ENCODE data around the gene PIK3C2B. TPM values are rescaled to one million over a fixed set of nuclear protein-coding genes. Genes with fewer than 3 reads are reported as not detected.

PIK3C2B gene
- total and polyA plus RNA-seq, 2 donors from 2014 or later, result 2.5 to 36.4 TPM

DNA sequence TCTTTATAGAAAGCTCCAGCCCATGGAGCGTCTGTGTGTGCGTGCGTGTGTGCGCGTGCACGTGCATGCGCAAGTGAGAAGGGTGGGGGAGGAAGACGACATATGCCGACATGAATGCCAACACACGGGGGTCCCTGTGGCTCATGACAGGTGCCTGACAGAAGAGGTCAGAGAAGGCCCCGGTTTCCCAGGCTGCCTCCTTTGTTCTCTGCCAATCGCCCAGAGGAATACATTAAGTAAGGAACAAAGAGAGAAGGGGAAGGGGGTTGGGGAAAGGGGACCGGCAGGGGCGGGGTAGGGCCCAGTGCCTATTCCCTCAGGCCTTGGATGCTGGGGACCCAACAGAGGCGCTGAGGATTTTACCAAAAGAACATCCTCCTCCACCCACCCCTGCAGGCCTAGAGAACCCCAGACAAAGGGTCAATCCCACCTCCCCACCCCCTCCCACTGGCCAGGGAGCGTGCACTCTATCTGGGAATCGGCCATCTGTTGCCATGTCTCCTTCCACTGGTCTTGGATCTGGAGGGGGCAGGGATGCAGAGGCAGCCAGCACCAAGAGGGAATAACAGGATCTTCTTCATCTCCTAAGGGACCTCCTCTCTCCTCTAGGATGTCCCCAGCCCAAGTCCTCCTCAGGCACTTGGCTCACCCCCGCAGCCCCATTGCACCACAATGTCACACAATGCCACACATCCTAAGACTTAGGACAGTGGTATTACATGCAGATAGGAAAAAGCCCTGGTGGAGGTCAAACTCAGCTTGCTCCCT lies 39.4 kb downstream of the PIK3C2B start:
- FAIRE-seq (no peak), DNase-seq (no peak)
- Histone ChIP-seq H3K9ac (ENCODE audit: low read length in 3 of 3) (no peak overlapping the region), H3K27me3 (ENCODE audit: control insufficient read depth, insufficient read depth, low read length) (no peaks in the 10 kb centered on the region), H3K36me3 (ENCODE audit: control insufficient read depth in 2 of 3, insufficient read depth in 3 of 3, low read length in 3 of 3) (peaks cover 0 to 20% (median 5%) of the 10 kb centered on the region in 3 donors), H3K9me3 (ENCODE audit: control insufficient read depth in 2 of 3, insufficient read depth in 1 of 3, low read length in 3 of 3) (no peaks in the 10 kb centered on the region), H3K4me1 (ENCODE audit: control insufficient read depth in 2 of 3, insufficient read depth in 2 of 3, low read depth in 1 of 3, low read length in 3 of 3) (peaks cover 0 to 9% (median 6%) of the 10 kb centered on the region in 3 donors), H3K27ac (ENCODE audit: low read depth in 2 of 2, low read length in 2 of 2) (no peak overlapping the region), H3K4me3 (ENCODE audit: low read length in 3 of 3) (no peak overlapping the region)
- TF ChIP-seq, protein P1, sequence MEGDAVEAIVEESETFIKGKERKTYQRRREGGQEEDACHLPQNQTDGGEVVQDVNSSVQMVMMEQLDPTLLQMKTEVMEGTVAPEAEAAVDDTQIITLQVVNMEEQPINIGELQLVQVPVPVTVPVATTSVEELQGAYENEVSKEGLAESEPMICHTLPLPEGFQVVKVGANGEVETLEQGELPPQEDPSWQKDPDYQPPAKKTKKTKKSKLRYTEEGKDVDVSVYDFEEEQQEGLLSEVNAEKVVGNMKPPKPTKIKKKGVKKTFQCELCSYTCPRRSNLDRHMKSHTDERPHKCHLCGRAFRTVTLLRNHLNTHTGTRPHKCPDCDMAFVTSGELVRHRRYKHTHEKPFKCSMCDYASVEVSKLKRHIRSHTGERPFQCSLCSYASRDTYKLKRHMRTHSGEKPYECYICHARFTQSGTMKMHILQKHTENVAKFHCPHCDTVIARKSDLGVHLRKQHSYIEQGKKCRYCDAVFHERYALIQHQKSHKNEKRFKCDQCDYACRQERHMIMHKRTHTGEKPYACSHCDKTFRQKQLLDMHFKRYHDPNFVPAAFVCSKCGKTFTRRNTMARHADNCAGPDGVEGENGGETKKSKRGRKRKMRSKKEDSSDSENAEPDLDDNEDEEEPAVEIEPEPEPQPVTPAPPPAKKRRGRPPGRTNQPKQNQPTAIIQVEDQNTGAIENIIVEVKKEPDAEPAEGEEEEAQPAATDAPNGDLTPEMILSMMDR (IDR thresholded peaks at IDR 0.05; ENCODE audit: borderline replicate concordance, extremely low read depth, insufficient read depth), result no peak
- intact Hi-C loops (cut with DNase I), result no loop called here

DNA sequence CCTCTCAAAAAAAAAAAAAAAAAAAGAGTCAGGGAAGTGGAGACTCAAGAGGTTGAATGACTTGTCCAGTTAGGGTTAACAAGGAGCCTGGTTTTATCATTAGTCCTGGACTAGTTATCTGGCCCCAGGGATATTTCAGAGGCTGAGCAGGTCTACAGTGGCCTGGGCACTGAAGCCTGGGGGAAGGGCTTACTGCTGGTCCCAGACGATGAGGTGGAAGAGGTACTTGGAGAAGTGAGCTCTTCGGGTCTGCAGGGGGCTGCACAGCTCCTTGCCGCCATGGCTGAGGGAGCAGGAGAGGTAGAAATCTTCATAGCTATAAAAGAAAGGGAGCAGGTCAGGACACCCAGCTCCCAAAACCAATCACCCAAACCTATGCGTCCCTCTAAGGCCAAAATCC lies 40.1 kb downstream of the PIK3C2B start:
- Histone ChIP-seq H3K9ac (ENCODE audit: low read length in 3 of 3) (no peak overlapping the region), H3K27me3 (ENCODE audit: control insufficient read depth, insufficient read depth, low read length) (no peaks in the 10 kb centered on the region), H3K9me3 (ENCODE audit: control insufficient read depth in 2 of 3, insufficient read depth in 1 of 3, low read length in 3 of 3) (no peaks in the 10 kb centered on the region), H3K4me3 (ENCODE audit: low read length in 3 of 3) (no peak overlapping the region), H3K4me1 (ENCODE audit: control insufficient read depth in 2 of 3, insufficient read depth in 2 of 3, low read depth in 1 of 3, low read length in 3 of 3) (peaks cover 0 to 9% (median 9%) of the 10 kb centered on the region in 3 donors), H3K36me3 (ENCODE audit: control insufficient read depth in 2 of 3, insufficient read depth in 3 of 3, low read length in 3 of 3) (peaks cover 0 to 15% (median 4%) of the 10 kb centered on the region in 3 donors), H3K27ac (ENCODE audit: low read depth in 2 of 2, low read length in 2 of 2) (no peak overlapping the region)
- intact Hi-C loops (cut with DNase I), result no loop called here
- no peak for FAIRE-seq
- TF ChIP-seq, protein P1 (IDR thresholded peaks at IDR 0.05; ENCODE audit: borderline replicate concordance, extremely low read depth, insufficient read depth), result no peak
- DNase-seq, result no peak

DNA sequence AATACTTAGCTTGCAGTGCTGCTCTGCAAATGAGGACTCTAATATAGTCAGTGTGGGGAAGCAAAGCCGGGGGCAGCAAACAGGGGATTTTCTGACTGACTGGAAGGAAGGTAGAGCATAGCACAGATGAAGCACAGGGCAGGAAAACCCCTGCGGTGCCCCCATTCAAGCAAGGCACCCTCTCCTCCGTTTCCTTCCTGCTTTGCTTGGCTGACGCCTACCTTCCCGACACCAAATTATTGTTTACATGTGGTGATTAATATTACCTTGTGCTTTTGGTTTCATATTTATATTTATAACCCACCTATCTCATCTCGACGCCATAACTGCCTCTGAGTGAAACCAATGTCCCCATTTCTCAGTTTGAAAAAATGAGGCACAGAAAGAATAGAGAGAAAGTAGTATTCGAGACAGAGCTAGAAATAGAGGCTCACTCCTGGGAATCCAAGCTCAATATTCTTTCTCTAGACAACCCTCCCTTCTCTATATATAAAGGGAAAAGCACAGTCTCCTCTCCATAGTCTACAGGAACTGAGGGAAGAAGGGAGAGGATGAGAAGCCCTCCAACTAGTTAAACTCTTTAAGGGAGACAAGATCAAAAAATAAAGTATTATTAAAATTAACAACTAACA lies 41.3 kb downstream of the PIK3C2B start:
- H3K27ac ChIP-seq (ENCODE audit: low read depth in 2 of 2, low read length in 2 of 2), result no peak overlapping the region
- H3K9ac ChIP-seq (ENCODE audit: low read length in 3 of 3), result no peak overlapping the region
- TF ChIP-seq, protein P1 (IDR thresholded peaks at IDR 0.05; ENCODE audit: borderline replicate concordance, extremely low read depth, insufficient read depth), result no peak
- H3K4me3 ChIP-seq (ENCODE audit: low read length in 3 of 3), result no peak overlapping the region
- H3K9me3 ChIP-seq (ENCODE audit: control insufficient read depth in 2 of 3, insufficient read depth in 1 of 3, low read length in 3 of 3), result no peaks in the 10 kb centered on the region
- H3K27me3 ChIP-seq (ENCODE audit: control insufficient read depth, insufficient read depth, low read length), result no peaks in the 10 kb centered on the region
- FAIRE-seq (no peak), DNase-seq (no peak)
- intact Hi-C loops (cut with DNase I), result no loop called here
- peaks cover 0 to 9% (median 9%) of the 10 kb centered on the region in 3 donors for H3K4me1 ChIP-seq (ENCODE audit: control insufficient read depth in 2 of 3, insufficient read depth in 2 of 3, low read depth in 1 of 3, low read length in 3 of 3)
- peaks cover 0 to 9% (median 2%) of the 10 kb centered on the region in 3 donors for H3K36me3 ChIP-seq (ENCODE audit: control insufficient read depth in 2 of 3, insufficient read depth in 3 of 3, low read length in 3 of 3)
